HEK293 (cell line): ENCODE results near the gene DSG3.

Experiments used
- CTCF ChIP-seq: fragments of 450-650 bp; formaldehyde crosslinking; IDR thresholded peaks from 2 replicates; pipeline ENCODE4 v1.5.1; 2016; ENCODE audit warnings: missing biosample characterization, missing genetic modification characterization
- TCF7L2 ChIP-seq: IDR thresholded peaks from 2 replicates; pipeline ENCODE4 v1.6.1; 2011; ENCODE audit warnings: low read depth, mild to moderate bottlenecking, inconsistent platforms, low read length, moderate library complexity, borderline replicate concordance

DNA sequence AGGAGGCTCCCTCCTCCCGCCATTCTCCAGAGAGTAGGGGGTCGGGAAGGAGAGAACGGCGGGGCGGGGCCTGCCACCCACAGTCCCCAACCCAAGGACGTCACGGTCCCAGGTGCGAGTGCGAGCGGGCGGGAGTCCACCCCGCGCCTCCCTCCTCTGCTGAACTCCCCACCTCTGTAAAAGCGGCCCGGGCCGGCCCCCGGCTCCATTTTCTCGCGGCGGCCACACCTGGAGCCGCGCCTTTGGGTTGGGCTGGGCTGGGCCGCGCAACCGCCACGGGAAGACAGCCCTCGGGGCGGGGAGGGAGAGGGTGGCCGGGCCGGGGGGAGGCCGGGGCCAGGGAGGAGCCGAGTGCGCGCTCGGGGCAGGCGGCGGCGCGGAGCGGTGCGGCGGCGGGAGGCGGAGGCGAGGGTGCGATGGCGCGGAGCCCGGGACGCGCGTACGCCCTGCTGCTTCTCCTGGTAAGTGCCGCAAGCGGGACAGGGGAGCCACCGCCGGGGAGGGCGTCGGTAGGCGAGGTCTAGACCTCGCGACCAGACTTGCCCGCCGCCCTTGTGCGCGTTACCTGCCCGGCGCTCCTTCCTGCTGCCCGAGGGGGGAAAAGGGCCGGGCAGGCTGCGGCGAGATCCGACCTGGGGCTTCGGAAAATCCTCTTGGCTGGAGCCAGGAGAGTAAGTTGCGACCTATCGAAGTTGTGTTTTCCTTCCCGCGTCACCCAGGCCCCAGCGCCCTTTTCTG, 50.5 kb downstream of the DSG3 start, which contains the start of gene DSG2:
- TF ChIP-seq CTCF (tag by site-specific recombination) (no peak; the same call in 1 of the 2 replicates), TCF7L2 (no peak)
